Activated T-cell treated with anti-CD3 and anti-CD28 coated beads, Interleukin-2, amount 50 U/mL, for 24 hours (primary cell): ENCODE data around the gene ACTL6B.
A peak's percentile ranks its signal among the peaks of the same experiment; 100 is the strongest.

Experiments
- DNase-seq: peaks from one replicate; pipeline ENCODE4 v3.0.0-alpha.2; 2020
- H3K27ac Mint-ChIP-seq: 2 replicates; pipeline ENCODE4 v1.8.0; 2020; ENCODE audit warnings: mild to moderate bottlenecking, mixed read lengths
- H3K27me3 Mint-ChIP-seq: 2 replicates; pipeline ENCODE4 v1.8.0; 2020; ENCODE audit warnings: mixed read lengths
- H3K36me3 Mint-ChIP-seq: 2 replicates; pipeline ENCODE4 v1.8.0; 2020; ENCODE audit warnings: low read depth, mixed read lengths
- H3K4me1 Mint-ChIP-seq: 2 replicates; pipeline ENCODE4 v1.8.0; 2020; ENCODE audit warnings: low read depth, mixed read lengths
- H3K4me3 Mint-ChIP-seq: 2 replicates; pipeline ENCODE4 v1.8.0; 2020; ENCODE audit warnings: mild to moderate bottlenecking, moderate library complexity, mixed read lengths
- H3K9me3 Mint-ChIP-seq: 2 replicates; pipeline ENCODE4 v1.8.0; 2020; ENCODE audit warnings: mixed read lengths

ACTL6B gene

GRCh38 chr7:100632951-100633717, 23.1 kb downstream of the ACTL6B start:
- peak; percentile 84 for DNase-seq
- H3K27me3 Mint-ChIP-seq, result no peaks in the 10 kb centered on the region
- peaks cover 20% of the 10 kb centered on the region for H3K36me3 Mint-ChIP-seq
- peaks cover 31% of the 10 kb centered on the region for H3K4me1 Mint-ChIP-seq
- no peaks in the 10 kb centered on the region for H3K9me3 Mint-ChIP-seq
- H3K4me3 Mint-ChIP-seq, result peak overlapping the region; percentile 83
- peak overlapping the region; percentile 94 for H3K27ac Mint-ChIP-seq

- H3K9me3 Mint-ChIP-seq, result no peaks in the 10 kb centered on the region
- H3K4me1 Mint-ChIP-seq, result peaks cover 48% of the 10 kb centered on the region
- no peaks in the 10 kb centered on the region for H3K27me3 Mint-ChIP-seq
- H3K36me3 Mint-ChIP-seq, result peaks cover 14% of the 10 kb centered on the region
- no peak overlapping the region for H3K4me3 Mint-ChIP-seq
- DNase-seq, result no peak
- no peak overlapping the region for H3K27ac Mint-ChIP-seq
Observed at GRCh38 chr7:100630066-100630465, 26.2 kb downstream of the ACTL6B start.

GRCh38 chr7:100629117-100629716, 27.0 kb downstream of the ACTL6B start:
- H3K4me1 Mint-ChIP-seq, result peaks cover 43% of the 10 kb centered on the region

GRCh38 chr7:100627238-100627549, 29.1 kb downstream of the ACTL6B start:
- no peaks in the 10 kb centered on the region for H3K9me3 Mint-ChIP-seq
- H3K27ac Mint-ChIP-seq, result peak overlapping the region; percentile 37
- H3K4me1 Mint-ChIP-seq, result peaks cover 30% of the 10 kb centered on the region
- H3K36me3 Mint-ChIP-seq, result peaks cover 10% of the 10 kb centered on the region
- no peaks in the 10 kb centered on the region for H3K27me3 Mint-ChIP-seq
- peak overlapping the region; percentile 76 for H3K4me3 Mint-ChIP-seq
- DNase-seq, result no peak

More at GRCh38 chr7:100629117-100629716, 27.0 kb downstream of the ACTL6B start:
- no peak for DNase-seq
- Mint-ChIP-seq H3K4me3 (no peak overlapping the region), H3K36me3 (peaks cover 14% of the 10 kb centered on the region), H3K27me3 (no peaks in the 10 kb centered on the region), H3K27ac (no peak overlapping the region), H3K9me3 (no peaks in the 10 kb centered on the region)

GRCh38 chr7:100626530-100627237, 29.6 kb downstream of the ACTL6B start:
- Mint-ChIP-seq H3K27ac (peak overlapping the region; percentile 81), H3K9me3 (no peaks in the 10 kb centered on the region), H3K4me3 (peak overlapping the region; percentile 76), H3K27me3 (no peaks in the 10 kb centered on the region), H3K4me1 (peaks cover 27% of the 10 kb centered on the region), H3K36me3 (peaks cover 10% of the 10 kb centered on the region)
- DNase-seq, result peak; percentile 90

- Mint-ChIP-seq H3K4me1 (peaks cover 27% of the 10 kb centered on the region), H3K27ac (peak overlapping the region; percentile 44), H3K4me3 (peak overlapping the region; percentile 76), H3K36me3 (peaks cover 10% of the 10 kb centered on the region), H3K9me3 (no peaks in the 10 kb centered on the region), H3K27me3 (no peaks in the 10 kb centered on the region)
- DNase-seq, result no peak
Observed at GRCh38 chr7:100626055-100626454, 30.2 kb downstream of the ACTL6B start.

GRCh38 chr7:100623951-100624824, 32.1 kb downstream of the ACTL6B start:
- Mint-ChIP-seq H3K4me1 (peaks cover 21% of the 10 kb centered on the region), H3K9me3 (no peaks in the 10 kb centered on the region), H3K27me3 (no peaks in the 10 kb centered on the region), H3K4me3 (no peak overlapping the region), H3K36me3 (peaks cover 6% of the 10 kb centered on the region), H3K27ac (no peak overlapping the region)
- DNase-seq, result no peak

- H3K4me3 Mint-ChIP-seq, result no peak overlapping the region
- H3K9me3 Mint-ChIP-seq, result no peaks in the 10 kb centered on the region
- peaks cover 9% of the 10 kb centered on the region for H3K4me1 Mint-ChIP-seq
- DNase-seq, result no peak
- no peak overlapping the region for H3K27ac Mint-ChIP-seq
- H3K27me3 Mint-ChIP-seq, result no peaks in the 10 kb centered on the region
- H3K36me3 Mint-ChIP-seq, result no peaks in the 10 kb centered on the region
Observed at GRCh38 chr7:100621554-100621953, 34.7 kb downstream of the ACTL6B start.

- H3K27me3 Mint-ChIP-seq, result no peaks in the 10 kb centered on the region
- peaks cover 2% of the 10 kb centered on the region for H3K4me1 Mint-ChIP-seq
- H3K9me3 Mint-ChIP-seq, result no peaks in the 10 kb centered on the region
- H3K36me3 Mint-ChIP-seq, result no peaks in the 10 kb centered on the region
- H3K4me3 Mint-ChIP-seq, result no peak overlapping the region
- DNase-seq, result no peak
- H3K27ac Mint-ChIP-seq, result no peak overlapping the region
Observed at GRCh38 chr7:100620804-100621203, 35.4 kb downstream of the ACTL6B start.

- no peak overlapping the region for H3K4me3 Mint-ChIP-seq
- no peaks in the 10 kb centered on the region for H3K36me3 Mint-ChIP-seq
- no peaks in the 10 kb centered on the region for H3K9me3 Mint-ChIP-seq
- H3K27me3 Mint-ChIP-seq, result no peaks in the 10 kb centered on the region
- H3K4me1 Mint-ChIP-seq, result no peaks in the 10 kb centered on the region
- H3K27ac Mint-ChIP-seq, result no peak overlapping the region
- no peak for DNase-seq
Observed at GRCh38 chr7:100620239-100620638, 36.0 kb downstream of the ACTL6B start.

- Mint-ChIP-seq H3K36me3 (peaks cover 2% of the 10 kb centered on the region), H3K27ac (no peak overlapping the region), H3K9me3 (no peaks in the 10 kb centered on the region), H3K27me3 (no peaks in the 10 kb centered on the region), H3K4me3 (no peak overlapping the region), H3K4me1 (peaks cover 22% of the 10 kb centered on the region)
- no peak for DNase-seq
Observed at GRCh38 chr7:100614308-100614861, 41.9 kb downstream of the ACTL6B start.

- H3K4me3 Mint-ChIP-seq, result peak overlapping the region; percentile 97
- H3K4me1 Mint-ChIP-seq, result peaks cover 22% of the 10 kb centered on the region
- H3K9me3 Mint-ChIP-seq, result no peaks in the 10 kb centered on the region
- H3K27ac Mint-ChIP-seq, result no peak overlapping the region
- peaks cover 2% of the 10 kb centered on the region for H3K36me3 Mint-ChIP-seq
- DNase-seq, result no peak
- H3K27me3 Mint-ChIP-seq, result no peaks in the 10 kb centered on the region
Observed at GRCh38 chr7:100613412-100614175, 42.7 kb downstream of the ACTL6B start.

GRCh38 chr7:100612730-100613390, 43.4 kb downstream of the ACTL6B start:
- Mint-ChIP-seq H3K4me1 (peaks cover 22% of the 10 kb centered on the region), H3K9me3 (no peaks in the 10 kb centered on the region), H3K27me3 (no peaks in the 10 kb centered on the region), H3K36me3 (peaks cover 2% of the 10 kb centered on the region), H3K27ac (no peak overlapping the region), H3K4me3 (peak overlapping the region; percentile 97)
- DNase-seq, result peak; percentile 45
